ENCODE measurements around the gene SKI. TPM values are rescaled to one million over a fixed set of nuclear protein-coding genes. Genes with fewer than 3 reads are reported as not detected.

SKI gene
- total RNA-seq, 1 donor from 2014 or later: 90.0 TPM

DNA sequence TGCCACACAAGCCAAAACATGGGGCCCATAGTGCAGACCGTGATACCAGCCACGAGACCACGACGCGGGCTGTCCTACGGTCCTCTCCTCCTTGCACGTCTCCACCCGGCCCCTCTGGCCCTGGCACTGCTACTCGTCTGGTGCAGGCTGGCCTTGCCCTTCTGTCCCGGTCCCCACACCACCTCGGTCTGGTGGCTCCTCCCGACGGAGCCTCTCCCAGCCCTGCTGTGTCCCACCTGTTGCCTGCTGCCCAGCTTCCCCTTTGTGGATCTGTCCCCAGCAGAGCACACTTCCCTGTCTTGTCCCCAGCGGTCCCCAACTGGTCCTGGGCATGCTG lies 112.8 kb downstream of the SKI start:
- TF ChIP-seq CTCF (IDR thresholded peaks at IDR 0.05): no peak
- no peaks in the 10 kb centered on the region for H3K27me3 ChIP-seq (ENCODE audit: low read depth)
- DNase-seq (no peak), ATAC-seq (no peak)
- intact Hi-C loops (cut with DNase I): no loop called here
- H3K27ac ChIP-seq: no peak overlapping the region
- H3K9me3 ChIP-seq: no peaks in the 10 kb centered on the region
- H3K4me1 ChIP-seq: no peaks in the 10 kb centered on the region
- no peak overlapping the region for H3K4me3 ChIP-seq
- H3K36me3 ChIP-seq: no peaks in the 10 kb centered on the region

DNA sequence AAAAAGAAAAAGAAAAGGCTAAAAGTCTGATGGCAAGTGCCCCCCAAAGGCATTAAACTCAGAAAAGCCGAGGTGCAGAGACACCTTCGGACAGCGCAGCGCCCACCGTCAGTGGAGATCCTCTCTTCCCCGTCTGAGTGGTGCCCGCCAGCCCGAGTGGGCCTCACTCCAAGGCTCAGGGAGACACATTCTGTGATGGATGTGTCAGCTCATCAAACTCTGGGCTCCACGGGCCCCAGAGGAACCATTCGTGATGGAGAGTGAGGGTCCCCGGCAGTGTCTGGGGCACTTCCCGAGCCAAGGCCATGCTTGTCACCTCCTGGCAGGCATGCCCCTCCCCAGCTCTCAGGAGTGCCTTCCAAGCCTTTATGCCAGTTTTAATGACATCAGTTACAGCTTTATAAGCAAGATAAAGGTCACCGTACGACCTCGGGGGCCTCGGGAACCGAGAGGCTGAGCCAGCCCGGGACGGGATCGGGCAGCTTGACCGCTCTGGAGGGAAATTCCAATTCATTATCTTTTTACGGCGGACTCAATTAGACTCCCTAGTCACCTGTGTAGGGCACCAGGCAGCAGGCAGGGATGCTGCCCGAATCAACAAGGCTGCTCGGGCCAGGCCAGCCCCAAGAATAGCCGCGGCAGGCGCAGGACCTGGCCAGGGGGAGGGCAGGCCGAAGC lies 113.7 kb downstream of the SKI start:
- intact Hi-C loops (cut with DNase I): no loop called here
- DNase-seq: peak; percentile 35
- no peak overlapping the region for H3K27ac ChIP-seq

DNA sequence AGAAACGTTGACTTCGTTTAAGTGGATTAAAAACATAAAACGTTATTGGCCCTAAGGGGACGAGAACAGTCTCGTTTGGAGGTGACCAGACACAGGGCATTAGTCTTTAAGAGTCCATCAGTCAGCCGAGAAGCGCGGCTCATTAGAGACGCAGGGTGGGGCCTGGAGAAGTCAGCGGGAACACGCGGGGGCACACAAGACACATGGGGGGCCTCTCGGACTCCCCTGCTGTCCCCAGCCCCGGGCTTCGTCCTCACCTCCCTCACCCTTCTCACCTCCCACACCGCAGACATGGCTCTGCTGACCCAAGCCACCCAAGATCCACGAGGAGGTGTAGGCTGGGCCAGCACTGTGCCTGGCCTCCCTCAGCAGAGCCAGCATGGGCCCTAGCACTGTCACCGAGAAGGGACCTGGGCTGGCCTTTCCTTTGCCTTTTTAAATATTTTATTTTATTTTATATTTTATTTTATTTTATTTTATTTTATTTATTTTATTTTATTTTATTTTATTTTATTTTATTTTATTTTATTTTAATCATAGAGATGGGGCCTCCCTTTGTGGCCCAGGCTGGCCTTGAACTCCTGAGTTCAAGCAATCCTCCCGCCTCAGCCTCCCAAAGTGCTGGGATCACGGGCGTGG lies 114.4 kb downstream of the SKI start:
- no peak overlapping the region for H3K4me3 ChIP-seq
- DNase-seq (peak; percentile 26), ATAC-seq (no peak)
- H3K27me3 ChIP-seq (ENCODE audit: low read depth): no peaks in the 10 kb centered on the region
- intact Hi-C loops (cut with DNase I): no loop called here
- no peaks in the 10 kb centered on the region for H3K4me1 ChIP-seq
- no peaks in the 10 kb centered on the region for H3K36me3 ChIP-seq
- no peaks in the 10 kb centered on the region for H3K9me3 ChIP-seq
- H3K27ac ChIP-seq: no peak overlapping the region
- TF ChIP-seq CTCF (IDR thresholded peaks at IDR 0.05): no peak

More for the DNA sequence above, 113.7 kb downstream of the SKI start:
- Histone ChIP-seq H3K4me1 (no peaks in the 10 kb centered on the region), H3K9me3 (no peaks in the 10 kb centered on the region), H3K36me3 (no peaks in the 10 kb centered on the region), H3K4me3 (no peak overlapping the region), H3K27me3 (ENCODE audit: low read depth) (no peaks in the 10 kb centered on the region)
- no peak for ATAC-seq
- TF ChIP-seq CTCF (IDR thresholded peaks at IDR 0.05): no peak

DNA sequence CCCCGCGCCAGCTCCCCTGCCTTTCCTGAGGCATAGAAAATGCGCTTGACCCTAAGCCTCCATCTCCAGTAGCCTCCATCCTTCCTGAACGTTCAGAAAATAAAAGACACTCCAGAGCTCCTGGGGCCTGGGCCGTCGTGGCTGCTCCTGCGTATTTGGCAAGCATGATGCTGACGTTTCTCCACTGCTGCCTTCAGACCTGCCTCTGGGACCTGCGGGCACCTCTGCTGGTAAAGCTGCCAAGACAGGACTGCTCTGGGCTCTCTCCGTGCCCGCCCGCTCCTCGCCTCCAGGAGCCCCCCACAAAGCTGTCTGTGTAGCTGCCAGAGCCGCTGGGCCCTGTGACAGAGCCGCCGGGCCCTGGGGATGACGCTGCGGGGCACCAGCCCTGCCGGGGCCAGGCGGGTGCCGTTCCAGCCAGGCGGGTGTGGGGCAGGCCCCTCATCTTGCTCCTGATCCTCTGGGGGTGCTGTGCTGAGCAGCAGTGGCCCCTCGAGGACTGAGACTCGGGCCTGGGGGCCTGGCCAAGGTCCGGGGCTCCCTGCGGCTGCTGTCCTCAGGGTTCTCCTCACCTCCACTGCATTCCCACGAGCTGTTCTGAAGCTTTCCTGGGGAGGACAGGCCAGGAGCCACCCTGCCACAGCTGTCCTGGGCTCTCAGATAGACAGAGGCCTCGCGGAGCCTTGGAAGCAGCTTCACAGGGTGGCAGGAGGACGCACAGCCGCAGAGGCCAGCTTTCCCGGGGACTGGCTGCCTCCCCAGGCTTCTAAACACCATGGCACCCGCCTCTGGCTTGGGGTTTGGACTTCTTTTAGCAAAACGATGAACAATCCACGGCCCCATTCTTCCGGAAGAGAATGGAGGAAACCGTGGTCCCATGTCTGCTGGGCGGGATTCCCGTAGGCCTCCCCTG lies 115.2 kb downstream of the SKI start:
- DNase-seq (peak; percentile 34), ATAC-seq (no peak)
- Histone ChIP-seq H3K4me3 (no peak overlapping the region), H3K9me3 (no peaks in the 10 kb centered on the region), H3K27ac (no peak overlapping the region), H3K27me3 (ENCODE audit: low read depth) (no peaks in the 10 kb centered on the region), H3K36me3 (no peaks in the 10 kb centered on the region), H3K4me1 (no peaks in the 10 kb centered on the region)
- TF ChIP-seq CTCF (IDR thresholded peaks at IDR 0.05): no peak
- intact Hi-C loops (cut with DNase I): no loop called here

DNA sequence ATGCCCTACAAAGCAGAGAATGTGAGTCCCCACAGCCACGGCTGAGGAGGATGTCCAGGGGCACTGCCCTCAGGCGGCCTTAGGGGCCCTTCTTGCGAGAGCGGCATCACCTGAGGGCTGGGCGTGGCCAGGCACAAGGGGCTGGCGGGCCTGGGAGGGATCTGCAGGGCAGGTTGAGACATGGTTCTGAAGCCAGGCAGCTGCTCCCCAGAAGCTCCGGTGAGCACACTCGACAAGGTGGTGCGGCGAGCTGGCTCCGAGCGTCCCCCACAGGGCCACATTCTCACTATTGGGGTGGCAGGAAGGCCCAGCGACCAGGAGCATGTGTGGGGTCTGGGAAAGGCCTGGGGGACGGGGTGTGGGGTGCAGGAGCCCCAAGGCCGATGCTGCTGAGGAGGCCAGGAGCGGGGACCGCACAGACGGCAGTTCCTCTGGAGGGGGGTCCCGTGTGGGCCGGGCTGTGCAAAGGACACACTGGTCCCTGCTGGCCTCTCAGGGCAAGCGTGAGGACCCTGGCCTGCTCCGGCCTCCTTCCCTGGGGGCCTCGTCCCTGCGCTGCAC lies 116.1 kb downstream of the SKI start:
- intact Hi-C loops (cut with DNase I): no loop called here
- Histone ChIP-seq H3K4me1 (no peaks in the 10 kb centered on the region), H3K9me3 (no peaks in the 10 kb centered on the region), H3K4me3 (no peak overlapping the region), H3K27me3 (ENCODE audit: low read depth) (no peaks in the 10 kb centered on the region), H3K27ac (no peak overlapping the region), H3K36me3 (no peaks in the 10 kb centered on the region)
- no peak for TF ChIP-seq CTCF (IDR thresholded peaks at IDR 0.05)
- DNase-seq (peak; percentile 49), ATAC-seq (no peak)

Measured in lower lobe of right lung (tissue), 2 donors.